HUES64 (cell line): ENCODE data around the gene ABCA8.

Experiments
- H3K27ac ChIP-seq: 2 replicates; pipeline ENCODE4 v1.7.0; 2013; ENCODE audit warnings: low read depth, low read length, inconsistent platforms
- H3K27me3 ChIP-seq: 2 replicates; pipeline ENCODE4 v1.6.1; 2013; ENCODE audit warnings: mild to moderate bottlenecking, low read length; ENCODE audit not compliant: insufficient read depth
- H3K36me3 ChIP-seq: 2 replicates; pipeline ENCODE4 v1.6.1; 2013; ENCODE audit warnings: mild to moderate bottlenecking, low read length; ENCODE audit not compliant: insufficient read depth
- H3K4me1 ChIP-seq: 2 replicates; pipeline ENCODE4 v1.6.1; 2013; ENCODE audit warnings: mild to moderate bottlenecking, low read length, moderate library complexity; ENCODE audit not compliant: insufficient read depth
- H3K4me3 ChIP-seq: 2 replicates; pipeline ENCODE4 v1.5.1; 2013; ENCODE audit warnings: mild to moderate bottlenecking, low read length, moderate library complexity
- H3K9ac ChIP-seq: 2 replicates; pipeline ENCODE4 v1.6.1; 2013; ENCODE audit warnings: mild to moderate bottlenecking, low read depth, low read length
- H3K9me3 ChIP-seq: 2 replicates; pipeline ENCODE4 v1.6.1; 2013; ENCODE audit warnings: low read depth, low read length; ENCODE audit not compliant: insufficient read depth
- WGBS: fragments of 150-250, 120-280 bp; methylation state at CpG from one replicate; pipeline ENCODE4 v1.1.7; 2013; ENCODE audit warnings: missing lambda C conversion rate; 5-methylcytosine and 5-hydroxymethylcytosine counted together

ABCA8 gene

DNA sequence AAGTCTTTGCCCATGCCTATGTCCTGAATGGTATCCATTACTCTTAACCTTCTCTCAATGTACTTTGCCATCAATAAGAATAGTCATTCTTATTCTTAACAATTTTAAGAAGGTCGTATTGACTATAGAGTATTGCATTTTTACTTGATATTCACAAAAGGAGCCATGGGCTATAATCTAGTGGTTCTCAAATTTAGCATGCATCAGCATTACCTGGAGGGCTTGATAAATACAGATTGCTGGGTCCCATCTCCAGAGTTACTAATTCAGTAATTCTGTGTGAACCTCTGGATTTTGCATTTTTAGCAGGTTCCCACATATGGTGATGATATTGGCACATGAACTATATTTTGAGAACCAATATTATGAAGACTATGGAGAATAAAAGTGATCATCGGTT, 89.6 kb downstream of the ABCA8 start:
- H3K36me3 ChIP-seq, result no peaks in the 10 kb centered on the region
- no peaks in the 10 kb centered on the region for H3K4me1 ChIP-seq
- no peak overlapping the region for H3K4me3 ChIP-seq
- H3K9ac ChIP-seq, result no peak overlapping the region
- WGBS, result 93% methylated on average over 2 of the region's 2 CpGs
- no peaks in the 10 kb centered on the region for H3K9me3 ChIP-seq
- H3K27ac ChIP-seq, result no peak overlapping the region
- no peaks in the 10 kb centered on the region for H3K27me3 ChIP-seq

DNA sequence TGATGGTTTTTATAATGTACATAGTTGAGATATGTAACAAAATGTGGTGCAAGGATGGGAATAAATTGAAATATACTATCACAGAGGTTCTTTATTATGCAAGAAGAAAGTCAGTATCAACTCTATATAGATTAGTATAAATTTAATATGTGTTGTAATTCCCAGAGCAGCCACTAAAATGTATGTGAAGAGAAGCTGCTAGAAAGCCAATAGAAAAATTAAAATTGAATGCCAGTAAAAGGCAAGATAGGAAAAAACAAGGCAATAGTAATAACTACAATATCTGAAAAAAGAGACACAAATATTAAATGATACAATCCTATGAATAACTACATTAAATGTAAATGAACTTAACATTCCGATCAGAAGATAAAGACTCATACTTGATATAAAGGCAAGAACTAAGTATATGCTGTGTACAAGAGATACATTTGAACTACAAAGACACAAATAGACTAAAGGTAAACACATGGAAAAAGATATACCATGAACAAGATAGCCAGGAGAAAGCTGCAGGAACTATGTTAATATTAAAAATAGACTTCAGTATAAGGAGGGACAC, 92.0 kb downstream of the ABCA8 start:
- no peak overlapping the region for H3K27ac ChIP-seq
- no peak overlapping the region for H3K4me3 ChIP-seq
- no peaks in the 10 kb centered on the region for H3K4me1 ChIP-seq
- no peak overlapping the region for H3K9ac ChIP-seq
- no peaks in the 10 kb centered on the region for H3K27me3 ChIP-seq
- H3K36me3 ChIP-seq, result no peaks in the 10 kb centered on the region
- no peaks in the 10 kb centered on the region for H3K9me3 ChIP-seq
- WGBS, result no CpG with 5 or more reads among the region's 1 CpG

GRCh38 chr17:68861602-68862001, 93.6 kb downstream of the ABCA8 start:
- Histone ChIP-seq H3K4me1 (no peaks in the 10 kb centered on the region), H3K36me3 (no peaks in the 10 kb centered on the region), H3K9me3 (no peaks in the 10 kb centered on the region), H3K9ac (no peak overlapping the region), H3K4me3 (no peak overlapping the region), H3K27me3 (no peaks in the 10 kb centered on the region), H3K27ac (no peak overlapping the region)
- 88% methylated on average over 1 of the region's 1 CpG for WGBS

DNA sequence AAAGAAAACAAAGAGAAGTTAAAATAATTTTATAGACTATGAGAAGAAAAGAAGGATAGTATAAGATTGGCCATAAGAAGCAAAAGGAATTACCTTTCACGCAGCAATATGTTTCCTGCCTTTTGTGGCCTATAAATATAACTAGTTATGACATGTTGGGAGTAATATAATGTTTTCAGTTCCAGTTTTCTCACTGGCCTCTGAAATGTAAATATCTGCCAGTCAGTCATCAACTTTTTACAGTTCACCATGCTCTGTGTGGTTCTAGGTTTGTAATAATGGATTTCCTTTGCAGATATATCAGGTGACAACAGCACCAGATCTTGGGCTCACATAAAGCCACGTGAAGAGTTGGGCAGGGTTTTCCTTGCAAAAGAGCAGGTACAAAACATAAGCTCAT, 94.3 kb downstream of the ABCA8 start:
- H3K36me3 ChIP-seq, result no peaks in the 10 kb centered on the region
- no peak overlapping the region for H3K4me3 ChIP-seq
- H3K4me1 ChIP-seq, result no peaks in the 10 kb centered on the region
- no peak overlapping the region for H3K9ac ChIP-seq
- 92% methylated on average over 2 of the region's 2 CpGs for WGBS
- H3K27ac ChIP-seq, result no peak overlapping the region
- no peaks in the 10 kb centered on the region for H3K9me3 ChIP-seq
- no peaks in the 10 kb centered on the region for H3K27me3 ChIP-seq

DNA sequence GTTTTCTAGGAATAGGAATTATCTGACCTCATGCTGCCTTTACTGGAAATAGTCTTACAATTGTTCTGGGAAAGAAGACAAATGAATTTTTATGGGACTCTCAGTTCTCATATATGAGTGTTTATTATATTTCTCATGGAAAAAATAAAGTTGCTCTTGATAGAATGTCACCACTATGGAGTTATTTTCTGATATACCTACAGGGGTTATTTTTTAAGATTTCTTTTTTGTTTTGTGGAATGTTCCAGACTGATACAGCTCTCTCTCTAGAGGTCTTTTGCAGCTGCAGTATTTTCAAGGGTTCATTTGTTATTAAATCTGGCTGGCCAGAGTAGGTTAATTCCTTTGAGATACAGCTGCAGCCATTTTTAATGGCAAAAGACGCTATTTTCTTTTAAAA, 100.7 kb downstream of the ABCA8 start:
- no peaks in the 10 kb centered on the region for H3K9me3 ChIP-seq
- H3K27ac ChIP-seq, result no peak overlapping the region
- no peak overlapping the region for H3K9ac ChIP-seq
- no CpG with 5 or more reads among the region's 1 CpG for WGBS
- H3K36me3 ChIP-seq, result no peaks in the 10 kb centered on the region
- no peaks in the 10 kb centered on the region for H3K27me3 ChIP-seq
- H3K4me1 ChIP-seq, result no peaks in the 10 kb centered on the region
- H3K4me3 ChIP-seq, result no peak overlapping the region

DNA sequence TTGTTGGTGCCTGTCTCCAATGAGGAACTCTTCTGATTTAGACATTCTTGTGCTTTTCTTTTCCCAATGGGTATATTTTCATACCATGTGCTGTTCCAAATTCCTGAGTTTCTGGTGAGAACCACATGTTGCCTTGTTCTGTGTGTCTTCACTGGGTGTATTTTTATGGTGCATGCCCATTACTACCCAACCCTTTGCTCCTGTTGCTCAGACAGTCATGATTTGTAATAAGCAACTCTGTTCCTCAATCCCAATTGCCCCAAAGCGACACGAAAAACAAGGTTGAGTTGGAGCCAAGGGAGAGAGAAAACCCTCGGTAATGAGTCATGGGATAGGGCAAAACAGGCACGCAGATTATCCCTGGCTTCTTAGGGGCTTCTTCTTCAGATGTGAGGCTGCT, 101.8 kb downstream of the ABCA8 start:
- H3K9me3 ChIP-seq, result no peaks in the 10 kb centered on the region
- no peaks in the 10 kb centered on the region for H3K27me3 ChIP-seq
- WGBS, result 89% methylated on average over 4 of the region's 4 CpGs
- no peaks in the 10 kb centered on the region for H3K36me3 ChIP-seq
- no peak overlapping the region for H3K27ac ChIP-seq
- H3K4me1 ChIP-seq, result no peaks in the 10 kb centered on the region
- no peak overlapping the region for H3K9ac ChIP-seq
- H3K4me3 ChIP-seq, result no peak overlapping the region

DNA sequence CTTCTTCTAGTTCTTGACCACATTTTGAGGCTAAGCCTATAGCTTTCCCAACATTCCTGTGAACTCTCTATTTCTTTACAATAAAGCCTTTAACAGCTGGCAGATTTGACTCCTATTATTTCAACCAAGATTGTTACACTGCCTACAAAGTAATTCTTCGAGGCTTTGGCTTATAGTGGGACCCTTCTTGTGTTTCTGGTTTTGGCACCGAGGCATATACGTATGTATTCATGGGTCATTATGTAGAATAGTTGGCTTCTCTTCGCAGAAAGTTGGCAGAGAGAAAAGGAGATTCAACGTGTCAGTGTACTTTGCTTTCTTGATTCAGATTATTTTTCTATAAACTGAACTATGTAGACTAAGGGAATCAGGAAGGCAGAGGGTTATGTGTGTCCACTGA, 102.2 kb downstream of the ABCA8 start:
- Histone ChIP-seq H3K36me3 (no peaks in the 10 kb centered on the region), H3K9ac (no peak overlapping the region), H3K4me1 (no peaks in the 10 kb centered on the region), H3K9me3 (no peaks in the 10 kb centered on the region), H3K27ac (no peak overlapping the region), H3K4me3 (no peak overlapping the region), H3K27me3 (no peaks in the 10 kb centered on the region)
- 91% methylated on average over 5 of the region's 5 CpGs for WGBS

GRCh38 chr17:68851890-68852289, 103.3 kb downstream of the ABCA8 start:
- no peak overlapping the region for H3K4me3 ChIP-seq
- H3K9me3 ChIP-seq, result no peaks in the 10 kb centered on the region
- no peak overlapping the region for H3K9ac ChIP-seq
- no peaks in the 10 kb centered on the region for H3K27me3 ChIP-seq
- H3K27ac ChIP-seq, result no peak overlapping the region
- WGBS, result 89% methylated on average over 1 of the region's 1 CpG
- H3K36me3 ChIP-seq, result no peaks in the 10 kb centered on the region
- H3K4me1 ChIP-seq, result no peaks in the 10 kb centered on the region

- H3K9ac ChIP-seq, result no peak overlapping the region
- no peaks in the 10 kb centered on the region for H3K9me3 ChIP-seq
- H3K4me3 ChIP-seq, result no peak overlapping the region
- WGBS, result 79% methylated on average over 2 of the region's 2 CpGs
- H3K4me1 ChIP-seq, result no peaks in the 10 kb centered on the region
- H3K27ac ChIP-seq, result no peak overlapping the region
- no peaks in the 10 kb centered on the region for H3K36me3 ChIP-seq
- no peaks in the 10 kb centered on the region for H3K27me3 ChIP-seq
These were observed 104.3 kb downstream of the ABCA8 start for GRCh38 chr17:68850749-68851510.

GRCh38 chr17:68849673-68850610, 105.2 kb downstream of the ABCA8 start:
- Histone ChIP-seq H3K27ac (no peak overlapping the region), H3K36me3 (no peaks in the 10 kb centered on the region), H3K9me3 (no peaks in the 10 kb centered on the region), H3K9ac (no peak overlapping the region), H3K4me1 (no peaks in the 10 kb centered on the region), H3K4me3 (no peak overlapping the region), H3K27me3 (no peaks in the 10 kb centered on the region)
- WGBS, result 95% methylated on average over 7 of the region's 7 CpGs

GRCh38 chr17:68847711-68848110, 107.5 kb downstream of the ABCA8 start:
- Histone ChIP-seq H3K9me3 (no peaks in the 10 kb centered on the region), H3K36me3 (no peaks in the 10 kb centered on the region), H3K4me3 (no peak overlapping the region), H3K9ac (no peak overlapping the region), H3K4me1 (no peaks in the 10 kb centered on the region), H3K27ac (no peak overlapping the region), H3K27me3 (no peaks in the 10 kb centered on the region)
- 93% methylated on average over 1 of the region's 1 CpG for WGBS
